Measurements from ENCODE around the gene KLB.
"Not testable (repeated sequence)": the region's sequence is repeated elsewhere in the genome, so short reads cannot be mapped to it uniquely, and the experiment has no call there.

KLB gene

GRCh38 chr4:39406763-39407583 is at the start of gene KLB:
Gene KLB, plus strand, starts transcription at chr4:39406930. Its CDS starts 20 bp downstream, at chr4:39406950.
- no peak for DNase-seq

- no peak for DNase-seq
Measured at GRCh38 chr4:39357002-39357401, 49.7 kb upstream of the KLB start.

- DNase-seq, result not testable (repeated sequence)
Measured at GRCh38 chr4:39360611-39361010, 46.1 kb upstream of the KLB start.

GRCh38 chr4:39362827-39363226 is 43.9 kb upstream of the KLB start:
- DNase-seq, result no peak

- DNase-seq, result no peak
Measured at GRCh38 chr4:39363773-39364393, 42.8 kb upstream of the KLB start.

GRCh38 chr4:39365360-39365759 is 41.4 kb upstream of the KLB start:
- no peak for DNase-seq

- DNase-seq, result peak; percentile 53
Measured at GRCh38 chr4:39365830-39366771, 40.6 kb upstream of the KLB start, which contains the start of gene RFC1. Gene RFC1, minus strand, starts transcription at chr4:39366362. Its CDS starts 121 bp downstream, at chr4:39366241.

GRCh38 chr4:39367166-39367565 is 39.6 kb upstream of the KLB start:
- DNase-seq, result no peak

- DNase-seq, result no peak
Measured at GRCh38 chr4:39369301-39369700, 37.4 kb upstream of the KLB start.

GRCh38 chr4:39371209-39371608 is 35.5 kb upstream of the KLB start:
- DNase-seq, result not testable (repeated sequence)

- no peak for DNase-seq
Measured at GRCh38 chr4:39375478-39375877, 31.3 kb upstream of the KLB start.

- no peak for DNase-seq
Measured at GRCh38 chr4:39383690-39384089, 23.0 kb upstream of the KLB start.

- DNase-seq, result no peak
Measured at GRCh38 chr4:39384563-39384962, 22.2 kb upstream of the KLB start.

- DNase-seq, result no peak
Measured at GRCh38 chr4:39390603-39391002, 16.1 kb upstream of the KLB start.

GRCh38 chr4:39394706-39395105 is 12.0 kb upstream of the KLB start:
- DNase-seq, result no peak

- not testable (repeated sequence) for DNase-seq
Measured at GRCh38 chr4:39401640-39402039, 5.1 kb upstream of the KLB start.

- DNase-seq, result no peak
Measured at GRCh38 chr4:39407584-39407885, 805 bp downstream of the KLB start.

GRCh38 chr4:39410415-39410814 is 3.7 kb downstream of the KLB start:
- DNase-seq, result no peak

- not testable (repeated sequence) for DNase-seq
Measured at GRCh38 chr4:39411561-39411960, 4.8 kb downstream of the KLB start.

- no peak for DNase-seq
Measured at GRCh38 chr4:39415678-39416283, 9.1 kb downstream of the KLB start.

- DNase-seq, result no peak
Measured at GRCh38 chr4:39422247-39422646, 15.5 kb downstream of the KLB start.

- not testable (repeated sequence) for DNase-seq
Measured at GRCh38 chr4:39425297-39425696, 18.6 kb downstream of the KLB start.

GRCh38 chr4:39426728-39427127 is 20.0 kb downstream of the KLB start:
- DNase-seq, result no peak

All from NCI-H1694 treated with DMSO at 0.1 percent for 48 hours (cell line).